Tibial nerve (tissue), 4 donors: ENCODE measurements around the gene GAA. TPM values are rescaled to one million over a fixed set of nuclear protein-coding genes. Genes with fewer than 3 reads are reported as not detected.

Experiments
- DNase-seq, 2 donors: peaks; one replicate each; pipeline ENCODE4 v3.0.0-alpha.2; 2019; ENCODE audit warnings: low spot score in 2 of 2
- H3K27ac ChIP-seq, 4 donors: fragments of 200-600 bp; sonication (generic) in 3 of 4; one replicate each; pipeline ENCODE4 v1.5.1; 2017 to 2019; ENCODE audit warnings: mild to moderate bottlenecking in 1 of 4
- H3K27me3 ChIP-seq, 2 donors: fragments of 200-600 bp; sonication (generic) in 1 of 2; one replicate each; pipeline versions ENCODE4 v1.5.1 to v1.6.0; 2017 to 2019
- H3K36me3 ChIP-seq, 3 donors: fragments of 200-600 bp; sonication (generic); one replicate each; pipeline ENCODE4 v1.5.1; 2018 to 2019
- H3K4me1 ChIP-seq, 4 donors: fragments of 200-600 bp; sonication (generic) in 3 of 4; one replicate each; pipeline ENCODE4 v1.5.1; 2017 to 2019
- H3K4me3 ChIP-seq, 4 donors: fragments of 200-600 bp; sonication (generic) in 3 of 4; one replicate each; pipeline ENCODE4 v1.5.1; 2017 to 2019; ENCODE audit warnings: mild to moderate bottlenecking in 1 of 4, moderate library complexity in 1 of 4
- H3K9me3 ChIP-seq, 4 donors: fragments of 200-600 bp; sonication (generic) in 3 of 4; one replicate each; pipeline ENCODE4 v1.5.1; 2017 to 2019
- EP300 ChIP-seq, 2 donors: sonication (generic); formaldehyde crosslinking; IDR thresholded peaks; one replicate each; pipeline ENCODE4 v1.6.1; 2017; ENCODE audit warnings: antibody characterized with exemption in 2 of 2, mild to moderate bottlenecking in 1 of 2
- POLR2A ChIP-seq, 2 donors: fragments of 450-650 bp; IDR thresholded peaks; one replicate each; pipeline ENCODE4 v1.6.1; 2017; ENCODE audit warnings: antibody characterized with exemption in 2 of 2, mild to moderate bottlenecking in 2 of 2, moderate library complexity in 2 of 2
- WGBS, 2 donors: methylation state at CpG; one replicate each; pipeline ENCODE4 v1.1.5; 2018; 5-methylcytosine and 5-hydroxymethylcytosine counted together
- total RNA-seq, 4 donors: library from RNA; depleted of rRNA; stranded (reverse); fragments of >200 nt; gene quantifications; one replicate each; pipeline ENCODE4 v1.1.0, GENCODE V29; 2016
- TF ChIP-seq, protein P1 (sequence below), 5 experiments: fragments of 200-600 bp in 3 of 5; fragments of 450-650 bp in 2 of 5; sonication (generic) in 3 of 5; IDR thresholded peaks; one replicate each; pipeline ENCODE4 v1.5.1; 2016 to 2019; ENCODE audit warnings: antibody characterized with exemption in 5 of 5, mild to moderate bottlenecking in 3 of 5, moderate library complexity in 2 of 5

The GAA gene
- total RNA-seq, 4 donors from 2014 or later: 52.7 to 81.9 (median 67.8) TPM

DNA sequence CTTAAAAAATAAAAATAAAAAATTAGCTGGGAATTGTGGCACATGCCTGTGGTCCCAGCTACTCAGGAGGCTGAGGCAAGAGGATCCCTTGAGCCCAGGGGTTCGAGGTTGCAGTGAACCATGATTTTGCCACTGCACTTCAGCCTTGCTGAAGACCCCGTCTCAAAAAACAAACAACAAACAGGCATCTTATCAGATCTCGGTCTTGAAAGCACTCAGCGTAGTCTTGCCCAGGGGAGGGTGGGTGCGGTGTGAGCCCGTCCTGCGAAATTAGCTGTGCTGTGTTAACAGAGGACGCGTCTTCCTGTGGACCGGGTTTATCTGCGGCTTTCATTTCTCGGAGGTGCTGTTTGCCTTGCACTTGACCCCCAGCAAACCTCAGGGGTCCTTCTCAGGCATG lies 5.4 kb downstream of the GAA start:
- TF ChIP-seq, protein P1, sequence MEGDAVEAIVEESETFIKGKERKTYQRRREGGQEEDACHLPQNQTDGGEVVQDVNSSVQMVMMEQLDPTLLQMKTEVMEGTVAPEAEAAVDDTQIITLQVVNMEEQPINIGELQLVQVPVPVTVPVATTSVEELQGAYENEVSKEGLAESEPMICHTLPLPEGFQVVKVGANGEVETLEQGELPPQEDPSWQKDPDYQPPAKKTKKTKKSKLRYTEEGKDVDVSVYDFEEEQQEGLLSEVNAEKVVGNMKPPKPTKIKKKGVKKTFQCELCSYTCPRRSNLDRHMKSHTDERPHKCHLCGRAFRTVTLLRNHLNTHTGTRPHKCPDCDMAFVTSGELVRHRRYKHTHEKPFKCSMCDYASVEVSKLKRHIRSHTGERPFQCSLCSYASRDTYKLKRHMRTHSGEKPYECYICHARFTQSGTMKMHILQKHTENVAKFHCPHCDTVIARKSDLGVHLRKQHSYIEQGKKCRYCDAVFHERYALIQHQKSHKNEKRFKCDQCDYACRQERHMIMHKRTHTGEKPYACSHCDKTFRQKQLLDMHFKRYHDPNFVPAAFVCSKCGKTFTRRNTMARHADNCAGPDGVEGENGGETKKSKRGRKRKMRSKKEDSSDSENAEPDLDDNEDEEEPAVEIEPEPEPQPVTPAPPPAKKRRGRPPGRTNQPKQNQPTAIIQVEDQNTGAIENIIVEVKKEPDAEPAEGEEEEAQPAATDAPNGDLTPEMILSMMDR (IDR thresholded peaks at IDR 0.05): no peak
- TF ChIP-seq POLR2A (IDR thresholded peaks at IDR 0.05) (no peak), EP300 (IDR thresholded peaks at IDR 0.05) (no peak)
- Histone ChIP-seq H3K27me3 (no peaks in the 10 kb centered on the region), H3K4me1 (peaks cover 0 to 11% (median 8%) of the 10 kb centered on the region in 4 donors), H3K36me3 (peaks cover 0 to 61% (median 0%) of the 10 kb centered on the region in 3 donors), H3K9me3 (no peaks in the 10 kb centered on the region), H3K4me3 (no peak overlapping the region), H3K27ac (no peak overlapping the region)
- DNase-seq: no peak
- 85% methylated on average over 12 of the region's 12 CpGs for WGBS, 2 donors

DNA sequence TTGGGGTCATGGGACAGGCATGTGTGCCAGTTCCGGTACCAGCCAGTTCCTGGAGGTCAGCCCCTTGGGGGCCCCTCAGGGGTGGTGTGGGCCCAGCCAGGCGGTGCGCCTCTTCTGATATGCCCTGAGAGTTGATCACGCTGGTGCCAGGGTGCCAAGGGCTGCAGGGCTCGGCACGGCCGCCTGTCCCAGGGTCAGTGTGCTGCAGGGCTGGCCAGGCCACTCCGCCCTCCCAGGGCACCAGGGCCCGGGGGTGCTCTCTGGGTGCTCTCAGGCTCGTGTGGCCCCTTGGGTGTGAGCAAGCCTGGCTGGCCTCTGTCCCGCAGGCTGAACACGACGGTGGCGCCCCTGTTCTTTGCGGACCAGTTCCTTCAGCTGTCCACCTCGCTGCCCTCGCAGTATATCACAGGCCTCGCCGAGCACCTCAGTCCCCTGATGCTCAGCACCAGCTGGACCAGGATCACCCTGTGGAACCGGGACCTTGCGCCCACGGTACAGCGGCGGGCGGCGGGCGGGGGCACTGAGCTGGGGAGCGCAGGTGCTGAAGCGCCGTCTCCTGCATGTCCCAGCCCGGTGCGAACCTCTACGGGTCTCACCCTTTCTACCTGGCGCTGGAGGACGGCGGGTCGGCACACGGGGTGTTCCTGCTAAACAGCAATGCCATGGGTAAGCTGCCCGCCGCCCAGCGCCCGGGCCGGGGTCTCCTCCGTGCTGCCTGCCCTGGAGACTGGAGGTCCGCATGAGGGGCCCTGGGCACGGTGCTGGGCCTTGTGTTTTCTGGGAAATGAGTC lies 6.0 kb downstream of the GAA start:
- H3K9me3 ChIP-seq: no peaks in the 10 kb centered on the region
- no peaks in the 10 kb centered on the region for H3K27me3 ChIP-seq
- no peak overlapping the region for H3K4me3 ChIP-seq
- TF ChIP-seq POLR2A (IDR thresholded peaks at IDR 0.05) (no peak), EP300 (IDR thresholded peaks at IDR 0.05) (no peak)
- TF ChIP-seq, protein P1 (IDR thresholded peaks at IDR 0.05): no peak
- H3K36me3 ChIP-seq: peaks cover 0 to 68% (median 0%) of the 10 kb centered on the region in 3 donors
- WGBS, 2 donors: 89 to 93% methylated on average over 8 to 34 of the region's 46 CpGs
- H3K27ac ChIP-seq: no peak overlapping the region
- peaks cover 0 to 4% (median 2%) of the 10 kb centered on the region in 4 donors for H3K4me1 ChIP-seq
- no peak for DNase-seq

DNA sequence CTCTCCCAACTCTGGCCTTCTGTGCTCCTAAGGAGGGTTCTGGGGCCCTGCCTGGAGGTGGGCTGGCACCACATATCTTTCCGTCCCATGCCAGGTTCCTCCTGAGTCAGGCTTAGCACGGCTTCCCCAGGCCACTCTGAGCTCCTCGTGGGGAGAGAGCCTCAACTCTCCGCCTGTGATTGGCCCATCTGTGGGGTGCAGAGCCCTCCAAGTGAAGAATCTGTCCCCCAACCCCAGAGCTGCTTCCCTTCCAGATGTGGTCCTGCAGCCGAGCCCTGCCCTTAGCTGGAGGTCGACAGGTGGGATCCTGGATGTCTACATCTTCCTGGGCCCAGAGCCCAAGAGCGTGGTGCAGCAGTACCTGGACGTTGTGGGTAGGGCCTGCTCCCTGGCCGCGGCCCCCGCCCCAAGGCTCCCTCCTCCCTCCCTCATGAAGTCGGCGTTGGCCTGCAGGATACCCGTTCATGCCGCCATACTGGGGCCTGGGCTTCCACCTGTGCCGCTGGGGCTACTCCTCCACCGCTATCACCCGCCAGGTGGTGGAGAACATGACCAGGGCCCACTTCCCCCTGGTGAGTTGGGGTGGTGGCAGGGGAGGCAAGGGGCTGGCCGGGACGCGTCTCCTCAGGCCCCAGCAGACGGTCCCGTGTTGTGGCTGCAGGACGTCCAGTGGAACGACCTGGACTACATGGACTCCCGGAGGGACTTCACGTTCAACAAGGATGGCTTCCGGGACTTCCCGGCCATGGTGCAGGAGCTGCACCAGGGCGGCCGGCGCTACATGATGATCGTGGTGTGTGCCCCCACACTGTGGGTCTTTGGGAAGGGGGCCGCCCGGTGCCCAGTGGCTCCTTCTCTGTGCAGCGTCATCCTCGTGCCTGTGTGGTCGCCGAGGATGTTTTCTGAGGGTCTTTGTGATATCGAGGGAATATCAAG lies 6.9 kb downstream of the GAA start:
- Histone ChIP-seq H3K36me3 (peaks cover 0 to 77% (median 0%) of the 10 kb centered on the region in 3 donors), H3K27ac (no peak overlapping the region), H3K9me3 (no peaks in the 10 kb centered on the region), H3K4me3 (no peak overlapping the region), H3K27me3 (no peaks in the 10 kb centered on the region), H3K4me1 (no peaks in the 10 kb centered on the region)
- TF ChIP-seq, protein P1 (IDR thresholded peaks at IDR 0.05): no peak
- no peak for TF ChIP-seq EP300 (IDR thresholded peaks at IDR 0.05)
- no peak for TF ChIP-seq POLR2A (IDR thresholded peaks at IDR 0.05)
- DNase-seq: no peak
- 87 to 93% methylated on average over 23 to 31 of the region's 40 CpGs for WGBS, 2 donors

DNA sequence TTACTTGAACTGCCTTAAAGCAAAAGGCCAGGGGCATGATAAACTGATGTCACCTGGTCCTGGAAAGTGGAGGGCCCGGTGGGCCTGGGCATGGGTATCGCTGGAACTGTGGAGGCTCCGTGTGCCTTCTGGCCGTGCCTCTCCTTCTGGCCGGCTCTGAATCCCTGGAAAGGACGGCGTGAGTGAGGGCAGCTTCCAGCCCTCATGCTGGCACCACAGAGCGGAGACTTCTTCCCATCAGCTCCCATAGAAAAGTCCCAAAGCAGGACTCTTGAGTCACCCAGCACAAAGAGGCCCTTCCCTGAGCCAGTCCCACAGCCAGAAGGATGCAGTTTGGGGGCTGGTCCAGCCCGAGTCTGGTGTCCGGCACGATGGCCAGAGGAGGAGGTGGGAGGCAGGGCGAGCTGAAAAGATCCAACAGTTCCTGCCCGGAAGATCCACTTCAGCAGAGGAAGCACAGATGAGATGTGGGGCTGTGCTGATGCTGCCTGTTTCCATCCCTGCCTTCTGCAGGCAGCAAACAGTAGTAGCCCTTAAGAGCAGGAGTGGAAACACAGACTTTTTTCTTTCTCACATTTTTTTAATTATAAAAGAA lies 7.8 kb downstream of the GAA start:
- Histone ChIP-seq H3K4me3 (no peak overlapping the region), H3K4me1 (no peaks in the 10 kb centered on the region), H3K27ac (no peak overlapping the region), H3K9me3 (no peaks in the 10 kb centered on the region), H3K27me3 (no peaks in the 10 kb centered on the region), H3K36me3 (peaks cover 0 to 84% (median 0%) of the 10 kb centered on the region in 3 donors)
- 90 to 92% methylated on average over 13 of the region's 13 CpGs for WGBS, 2 donors
- DNase-seq: no peak
- TF ChIP-seq EP300 (IDR thresholded peaks at IDR 0.05) (no peak), POLR2A (IDR thresholded peaks at IDR 0.05) (no peak)
- TF ChIP-seq, protein P1 (IDR thresholded peaks at IDR 0.05): no peak
